Epithelial cell of proximal tubule (primary cell): ENCODE measurements around the gene ST8SIA1. TPM values are rescaled to one million over a fixed set of nuclear protein-coding genes. Genes with fewer than 3 reads are reported as not detected.

Experiments used
- DNase-seq: peaks from one replicate; pipeline ENCODE4 v3.0.0-alpha.2; 2011; ENCODE audit warnings: low read depth
- H3K4me3 ChIP-seq: 2 replicates; pipeline ENCODE4 v1.5.1; 2011; ENCODE audit warnings: low read depth, mild to moderate bottlenecking, low read length
- CTCF ChIP-seq: conservative IDR thresholded peaks from 2 replicates; pipeline ENCODE4 v1.5.1; 2012; ENCODE audit warnings: low read depth, mild to moderate bottlenecking, low read length
- total RNA-seq: library from RNA; depleted of rRNA; stranded (reverse); fragments of >200 nt; gene quantifications from 2 replicates; pipeline ENCODE4 v1.2.3, GENCODE V29; 2015

Gene ST8SIA1
- total RNA-seq, 1 donor from 2014 or later: 1.0 TPM

- no peak overlapping the region for H3K4me3 ChIP-seq
- DNase-seq: no peak
- no peak for TF ChIP-seq CTCF
Observed at GRCh38 chr12:22211128-22211527, 123.4 kb downstream of the ST8SIA1 start.

- no peak overlapping the region for H3K4me3 ChIP-seq
- TF ChIP-seq CTCF: no peak
- no peak for DNase-seq
Observed at GRCh38 chr12:22209422-22209821, 125.1 kb downstream of the ST8SIA1 start.

GRCh38 chr12:22206111-22206728 is 128.3 kb downstream of the ST8SIA1 start:
- DNase-seq: no peak
- no peak overlapping the region for H3K4me3 ChIP-seq

GRCh38 chr12:22204391-22204790 is 130.1 kb downstream of the ST8SIA1 start:
- TF ChIP-seq CTCF: no peak
- DNase-seq: no peak
- H3K4me3 ChIP-seq: no peak overlapping the region

More at GRCh38 chr12:22206111-22206728, 128.3 kb downstream of the ST8SIA1 start:
- no peak for TF ChIP-seq CTCF

- DNase-seq: no peak
- TF ChIP-seq CTCF: no peak
- H3K4me3 ChIP-seq: no peak overlapping the region
Observed at GRCh38 chr12:22202847-22203246, 131.7 kb downstream of the ST8SIA1 start.

- TF ChIP-seq CTCF: no peak
- no peak overlapping the region for H3K4me3 ChIP-seq
- no peak for DNase-seq
Observed at GRCh38 chr12:22201101-22201500, 133.4 kb downstream of the ST8SIA1 start.

GRCh38 chr12:22196236-22196635 is 138.3 kb downstream of the ST8SIA1 start:
- no peak for TF ChIP-seq CTCF
- H3K4me3 ChIP-seq: no peak overlapping the region
- DNase-seq: no peak
